ENCODE data around the gene BMP5.

DNA sequence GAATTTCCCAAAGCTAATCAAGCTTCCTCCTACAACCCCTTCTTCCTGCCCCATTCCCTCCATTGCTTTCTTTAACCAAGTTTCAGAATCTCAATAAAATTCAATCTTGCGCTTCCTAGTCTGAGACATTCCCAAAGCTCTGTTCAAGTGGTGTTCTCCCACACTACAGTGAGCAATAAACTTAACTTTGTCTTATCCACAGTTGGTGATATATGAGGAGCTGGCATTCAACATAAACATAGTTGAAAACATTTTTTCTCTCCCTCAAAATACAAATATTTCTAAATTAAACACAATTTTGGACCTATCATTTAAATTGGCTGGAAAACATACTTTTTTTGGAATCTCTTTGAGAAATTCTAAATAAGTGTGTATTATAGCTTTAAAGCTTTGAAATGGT, 166.7 kb downstream of the BMP5 start:
- no peak for TF ChIP-seq POLR2AphosphoS5 (IDR thresholded peaks at IDR 0.05; ENCODE audit: borderline replicate concordance, low read depth, low read length)
- TF ChIP-seq EZH2 (IDR thresholded peaks at IDR 0.05): no peak
